GM12864 (cell line): ENCODE measurements around the gene UBAC2.

Source experiments
- DNase-seq: peaks from one replicate; pipeline ENCODE4 v3.0.0-alpha.2; 2011; ENCODE audit warnings: low read depth
- H3K4me3 ChIP-seq: 2 replicates; pipeline ENCODE4 v1.5.1; 2011; ENCODE audit warnings: mild to moderate bottlenecking, low read depth, low read length, control low read depth
- CTCF ChIP-seq: IDR thresholded peaks from 2 replicates; pipeline ENCODE4 v1.5.1; 2011; ENCODE audit warnings: low read depth, mild to moderate bottlenecking, moderate library complexity, low read length, control low read depth, inconsistent platforms; ENCODE audit errors: missing control alignments

UBAC2 gene

GRCh38 chr13:99379856-99380801 lies 179.5 kb downstream of the UBAC2 start:
- no peak for DNase-seq
- TF ChIP-seq CTCF: no peak
- H3K4me3 ChIP-seq: no peak overlapping the region

- no peak overlapping the region for H3K4me3 ChIP-seq
- peak; percentile 72 for DNase-seq
- no peak for TF ChIP-seq CTCF
Measured at GRCh38 chr13:99380921-99381645, 180.4 kb downstream of the UBAC2 start.

GRCh38 chr13:99381766-99382165 lies 181.1 kb downstream of the UBAC2 start:
- no peak overlapping the region for H3K4me3 ChIP-seq
- no peak for DNase-seq
- no peak for TF ChIP-seq CTCF

- no peak for TF ChIP-seq CTCF
- no peak overlapping the region for H3K4me3 ChIP-seq
- no peak for DNase-seq
Measured at GRCh38 chr13:99382428-99383133, 181.9 kb downstream of the UBAC2 start.

GRCh38 chr13:99383511-99383921 lies 182.9 kb downstream of the UBAC2 start:
- DNase-seq: no peak
- no peak for TF ChIP-seq CTCF
- no peak overlapping the region for H3K4me3 ChIP-seq

GRCh38 chr13:99383946-99384345 lies 183.3 kb downstream of the UBAC2 start:
- no peak overlapping the region for H3K4me3 ChIP-seq
- DNase-seq: no peak
- TF ChIP-seq CTCF: no peak
